Testis (tissue), 2 donors: ENCODE results near the gene MOSMO.

ENCODE experiments used
- CTCF ChIP-seq, 3 experiments: fragments of 450-650 bp in 2 of 3; fragments of 200-600 bp in 1 of 3; sonication (generic) in 1 of 3; IDR thresholded peaks; one replicate each; pipeline ENCODE4 v1.5.1; 2016 to 2019; ENCODE audit warnings: antibody characterized with exemption in 3 of 3, mild to moderate bottlenecking in 2 of 3, moderate library complexity in 1 of 3
- POLR2A ChIP-seq: fragments of 450-650 bp; IDR thresholded peaks from one replicate; pipeline ENCODE4 v1.6.1; 2017; ENCODE audit warnings: antibody characterized with exemption, mild to moderate bottlenecking, moderate library complexity

GRCh38 chr16:22103441-22103840 is 95.5 kb downstream of the MOSMO start:
- TF ChIP-seq CTCF (IDR thresholded peaks at IDR 0.05): no peak
- no peak for TF ChIP-seq POLR2A
